ENCODE data around the gene FAM3D.
"Not testable (repeated sequence)": the region's sequence is repeated elsewhere in the genome, so short reads cannot be mapped to it uniquely, and the experiment has no call there.

Gene FAM3D

GRCh38 chr3:58666683-58667082 lies at the start of gene FAM3D:
FAM3D (minus strand) TSS chr3:58666774; CDS start chr3:58655563, 11,211 bp downstream.
- no peak for DNase-seq (ENCODE audit: low spot score)

- no peak for DNase-seq (ENCODE audit: low spot score)
These were observed 47.3 kb upstream of the FAM3D start for GRCh38 chr3:58713715-58714401.

- no peak for DNase-seq (ENCODE audit: low spot score)
These were observed 45.3 kb upstream of the FAM3D start for GRCh38 chr3:58711871-58712270.

GRCh38 chr3:58708983-58709382 lies 42.4 kb upstream of the FAM3D start:
- not testable (repeated sequence) for DNase-seq (ENCODE audit: low spot score)

- no peak for DNase-seq (ENCODE audit: low spot score)
These were observed 41.7 kb upstream of the FAM3D start for GRCh38 chr3:58708116-58708791.

GRCh38 chr3:58707390-58707930 lies 40.9 kb upstream of the FAM3D start:
- no peak for DNase-seq (ENCODE audit: low spot score)

- DNase-seq (ENCODE audit: low spot score) = no peak
These were observed 40.0 kb upstream of the FAM3D start for GRCh38 chr3:58706395-58707167.

- no peak for DNase-seq (ENCODE audit: low spot score)
These were observed 38.2 kb upstream of the FAM3D start for GRCh38 chr3:58704745-58705144.

- DNase-seq (ENCODE audit: low spot score) = not testable (repeated sequence)
These were observed 37.7 kb upstream of the FAM3D start for GRCh38 chr3:58704304-58704703.

GRCh38 chr3:58698246-58698645 lies 31.7 kb upstream of the FAM3D start:
- DNase-seq (ENCODE audit: low spot score) = no peak

- DNase-seq (ENCODE audit: low spot score) = no peak
These were observed 31.0 kb upstream of the FAM3D start for GRCh38 chr3:58697561-58697960.

- DNase-seq (ENCODE audit: low spot score) = not testable (repeated sequence)
These were observed 30.2 kb upstream of the FAM3D start for GRCh38 chr3:58696813-58697212.

- no peak for DNase-seq (ENCODE audit: low spot score)
These were observed 29.5 kb upstream of the FAM3D start for GRCh38 chr3:58696093-58696492.

- not testable (repeated sequence) for DNase-seq (ENCODE audit: low spot score)
These were observed 28.7 kb upstream of the FAM3D start for GRCh38 chr3:58695284-58695683.

GRCh38 chr3:58693940-58694850 lies 27.6 kb upstream of the FAM3D start:
- no peak for DNase-seq (ENCODE audit: low spot score)

GRCh38 chr3:58692484-58692883 lies 25.9 kb upstream of the FAM3D start:
- DNase-seq (ENCODE audit: low spot score) = no peak

- peak; percentile 13 for DNase-seq (ENCODE audit: low spot score)
These were observed 25.4 kb upstream of the FAM3D start for GRCh38 chr3:58691997-58692396.

- DNase-seq (ENCODE audit: low spot score) = no peak
These were observed 23.9 kb upstream of the FAM3D start for GRCh38 chr3:58690490-58690889.

- no peak for DNase-seq (ENCODE audit: low spot score)
These were observed 22.0 kb upstream of the FAM3D start for GRCh38 chr3:58688574-58688973.

- no peak for DNase-seq (ENCODE audit: low spot score)
These were observed 20.3 kb upstream of the FAM3D start for GRCh38 chr3:58686847-58687246.

GRCh38 chr3:58685641-58686040 lies 19.1 kb upstream of the FAM3D start:
- no peak for DNase-seq (ENCODE audit: low spot score)

GRCh38 chr3:58683466-58683865 lies 16.9 kb upstream of the FAM3D start:
- DNase-seq (ENCODE audit: low spot score) = no peak
